HL-60/S4 treated with retinoic acid at 250 ng/mL for 4 days and 3 days (cell line): ENCODE data around the gene LDB2.

ENCODE experiments used
- in situ Hi-C: fragments of 300-500 bp; cut with MboI; formaldehyde crosslinking; loops from 2 replicates; pipeline ENCODE4 v1.7.0; 2022; ENCODE audit warnings: low sequenced_read_pairs

LDB2 gene

GRCh38 chr4:16608123-16608522 is 290.3 kb downstream of the LDB2 start:
- in situ Hi-C loops: no loop called here

GRCh38 chr4:16607241-16608066 is 291.0 kb downstream of the LDB2 start:
- in situ Hi-C loops: no loop called here

- in situ Hi-C loops: no loop called here
These were observed 291.8 kb downstream of the LDB2 start for GRCh38 chr4:16606691-16607090.

GRCh38 chr4:16603178-16603577 is 295.3 kb downstream of the LDB2 start:
- in situ Hi-C loops: no loop called here

- in situ Hi-C loops: no loop called here
These were observed 299.7 kb downstream of the LDB2 start for GRCh38 chr4:16598597-16599206.

GRCh38 chr4:16597845-16598596 is 300.4 kb downstream of the LDB2 start:
- in situ Hi-C loops: no loop called here

- in situ Hi-C loops: no loop called here
These were observed 301.0 kb downstream of the LDB2 start for GRCh38 chr4:16597443-16597842.

GRCh38 chr4:16596267-16596666 is 302.2 kb downstream of the LDB2 start:
- in situ Hi-C loops: no loop called here

- in situ Hi-C loops: no loop called here
These were observed 304.3 kb downstream of the LDB2 start for GRCh38 chr4:16594128-16594527.

GRCh38 chr4:16593386-16593785 is 305.1 kb downstream of the LDB2 start:
- in situ Hi-C loops: no loop called here

GRCh38 chr4:16591272-16591826 is 307.1 kb downstream of the LDB2 start:
- in situ Hi-C loops: no loop called here

GRCh38 chr4:16590797-16591196 is 307.6 kb downstream of the LDB2 start:
- in situ Hi-C loops: no loop called here

- in situ Hi-C loops: no loop called here
These were observed 309.8 kb downstream of the LDB2 start for GRCh38 chr4:16588651-16589050.

- in situ Hi-C loops: no loop called here
These were observed 310.3 kb downstream of the LDB2 start for GRCh38 chr4:16588149-16588548.

- in situ Hi-C loops: no loop called here
These were observed 313.4 kb downstream of the LDB2 start for GRCh38 chr4:16585053-16585452.

- in situ Hi-C loops: no loop called here
These were observed 314.7 kb downstream of the LDB2 start for GRCh38 chr4:16583764-16584163.

GRCh38 chr4:16582526-16582925 is 315.9 kb downstream of the LDB2 start:
- in situ Hi-C loops: no loop called here

- in situ Hi-C loops: no loop called here
These were observed 316.4 kb downstream of the LDB2 start for GRCh38 chr4:16582036-16582435.

GRCh38 chr4:16581117-16581516 is 317.3 kb downstream of the LDB2 start:
- in situ Hi-C loops: no loop called here

GRCh38 chr4:16580514-16580913 is 317.9 kb downstream of the LDB2 start:
- in situ Hi-C loops: no loop called here

GRCh38 chr4:16579866-16580265 is 318.6 kb downstream of the LDB2 start:
- in situ Hi-C loops: no loop called here
